Activated T-cell treated with anti-CD3 and anti-CD28 coated beads for 48 hours (primary cell): ENCODE data around the gene TRAF6.
"Not testable (repeated sequence)": the region's sequence is repeated elsewhere in the genome, so short reads cannot be mapped to it uniquely, and the experiment has no call there.

Experiments
- DNase-seq: peaks from one replicate; pipeline ENCODE4 v3.0.0-alpha.2; 2020; ENCODE audit warnings: low read depth

TRAF6 gene

DNA sequence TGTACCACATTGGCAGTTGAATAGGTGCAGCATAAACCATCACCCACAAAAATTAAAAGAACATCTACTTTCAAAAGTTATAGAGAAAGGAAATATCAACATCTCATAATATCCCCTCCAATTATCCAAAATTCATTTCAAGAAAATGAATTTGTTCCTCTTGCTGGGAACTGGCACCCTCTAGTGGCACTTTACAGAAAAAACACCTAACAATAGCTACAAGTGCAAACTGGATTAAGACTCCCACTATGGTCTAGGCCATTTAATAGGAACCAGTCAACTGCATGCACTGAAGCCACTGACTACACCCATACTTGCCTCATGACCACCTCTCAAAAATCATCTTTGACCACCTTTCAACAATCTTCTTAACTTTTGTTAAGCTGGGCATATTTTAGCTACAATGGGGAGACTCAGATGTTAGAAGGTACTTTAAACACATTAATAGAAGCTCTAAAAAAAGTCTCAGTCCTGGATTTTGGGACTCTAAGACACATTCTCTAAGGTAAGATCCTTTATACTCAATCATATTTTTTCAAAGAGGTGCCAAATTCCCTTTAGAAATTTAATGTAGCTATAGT lies 17.3 kb downstream of the TRAF6 start:
- DNase-seq, result no peak

GRCh38 chr11:36490026-36490806 lies 19.9 kb downstream of the TRAF6 start:
- DNase-seq, result no peak

- DNase-seq, result no peak
Observed at GRCh38 chr11:36488096-36488495, 22.0 kb downstream of the TRAF6 start.

- DNase-seq, result no peak
Observed at GRCh38 chr11:36487619-36488018, 22.5 kb downstream of the TRAF6 start.

- DNase-seq, result no peak
Observed at GRCh38 chr11:36485298-36486002, 24.6 kb downstream of the TRAF6 start.

DNA sequence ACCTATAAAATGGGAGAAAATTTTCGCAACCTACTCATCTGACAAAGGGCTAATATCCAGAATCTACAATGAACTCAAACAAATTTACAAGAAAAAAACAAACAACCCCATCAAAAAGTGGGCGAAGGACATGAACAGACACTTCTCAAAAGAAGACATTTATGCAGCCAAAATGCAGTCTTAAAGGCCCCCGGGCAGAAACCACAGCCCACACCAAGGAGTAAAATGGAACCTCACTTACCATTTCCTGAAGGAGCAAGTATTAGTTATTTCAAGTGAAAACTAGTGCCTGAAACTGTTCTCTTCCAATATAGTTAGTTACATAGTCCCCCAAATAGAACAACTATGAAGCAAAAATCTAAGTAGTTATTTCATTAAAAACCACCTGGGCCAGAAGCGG lies 27.0 kb downstream of the TRAF6 start:
- not testable (repeated sequence) for DNase-seq

DNA sequence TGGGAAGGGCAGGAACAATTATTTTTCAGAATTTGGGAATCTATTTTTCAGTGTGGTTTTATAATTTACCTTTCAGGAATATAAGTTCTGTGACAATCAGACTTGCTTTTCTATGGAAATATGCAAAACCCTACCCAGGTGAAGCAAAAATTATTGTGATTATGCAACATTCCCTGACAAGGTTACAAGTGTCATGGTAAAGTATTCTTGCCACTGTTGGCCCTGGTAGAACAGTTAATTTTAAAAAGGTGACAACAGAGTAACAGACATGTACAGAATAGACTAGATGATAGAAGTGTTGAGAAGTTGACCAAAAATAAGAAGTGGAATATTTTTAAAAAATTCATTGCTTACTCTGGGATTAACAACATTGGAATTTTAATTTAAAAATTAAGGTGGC lies 29.2 kb downstream of the TRAF6 start:
- DNase-seq, result no peak

DNA sequence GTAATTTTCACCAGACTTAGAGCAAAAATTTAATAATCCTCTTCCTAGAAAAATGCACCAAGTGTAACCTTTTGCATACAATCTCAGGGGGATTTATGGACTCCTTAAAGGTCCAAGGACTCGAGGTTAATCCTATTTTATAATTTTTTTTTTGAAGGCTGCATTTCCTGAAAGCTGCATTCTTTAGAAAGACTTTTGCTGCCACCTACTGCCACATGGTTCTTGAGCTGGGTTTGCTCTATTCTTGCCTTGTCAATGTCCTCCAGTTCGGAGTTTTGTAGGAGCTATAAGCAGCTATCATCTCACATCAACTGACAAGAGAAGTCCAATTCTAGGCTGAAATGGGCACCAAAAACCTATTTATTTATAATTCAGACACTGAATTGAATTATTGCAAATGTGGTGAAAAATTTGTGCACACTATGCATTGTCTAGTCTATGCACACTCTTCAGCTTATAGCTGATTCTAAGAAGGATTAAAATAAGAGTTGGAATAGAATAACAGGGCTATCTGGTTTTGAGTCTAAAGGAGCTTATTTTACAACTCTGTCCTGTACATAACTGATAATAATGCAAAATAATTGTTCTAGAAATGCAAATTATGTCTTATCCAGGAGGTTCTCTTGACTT lies 31.3 kb downstream of the TRAF6 start:
- no peak for DNase-seq

DNA sequence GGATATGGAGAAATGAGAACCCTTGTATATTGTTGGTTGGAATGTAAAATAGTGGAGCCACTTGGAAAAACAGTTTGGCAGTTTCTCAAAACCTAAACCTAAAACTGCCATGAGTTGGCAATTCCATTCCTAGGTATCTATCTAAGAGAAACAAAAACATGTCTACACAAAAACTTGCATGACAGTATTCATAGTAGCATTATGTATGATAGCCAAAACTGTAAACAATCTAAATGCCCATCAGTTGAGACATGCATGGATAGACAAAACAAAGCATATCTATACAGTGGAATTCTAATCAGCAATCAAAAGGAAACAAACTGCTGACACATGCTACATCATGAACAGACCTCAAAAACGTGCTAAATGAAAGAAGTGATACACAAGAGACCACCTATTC lies 34.9 kb downstream of the TRAF6 start:
- no peak for DNase-seq

GRCh38 chr11:36471577-36471976 lies 38.5 kb downstream of the TRAF6 start:
- DNase-seq, result no peak

DNA sequence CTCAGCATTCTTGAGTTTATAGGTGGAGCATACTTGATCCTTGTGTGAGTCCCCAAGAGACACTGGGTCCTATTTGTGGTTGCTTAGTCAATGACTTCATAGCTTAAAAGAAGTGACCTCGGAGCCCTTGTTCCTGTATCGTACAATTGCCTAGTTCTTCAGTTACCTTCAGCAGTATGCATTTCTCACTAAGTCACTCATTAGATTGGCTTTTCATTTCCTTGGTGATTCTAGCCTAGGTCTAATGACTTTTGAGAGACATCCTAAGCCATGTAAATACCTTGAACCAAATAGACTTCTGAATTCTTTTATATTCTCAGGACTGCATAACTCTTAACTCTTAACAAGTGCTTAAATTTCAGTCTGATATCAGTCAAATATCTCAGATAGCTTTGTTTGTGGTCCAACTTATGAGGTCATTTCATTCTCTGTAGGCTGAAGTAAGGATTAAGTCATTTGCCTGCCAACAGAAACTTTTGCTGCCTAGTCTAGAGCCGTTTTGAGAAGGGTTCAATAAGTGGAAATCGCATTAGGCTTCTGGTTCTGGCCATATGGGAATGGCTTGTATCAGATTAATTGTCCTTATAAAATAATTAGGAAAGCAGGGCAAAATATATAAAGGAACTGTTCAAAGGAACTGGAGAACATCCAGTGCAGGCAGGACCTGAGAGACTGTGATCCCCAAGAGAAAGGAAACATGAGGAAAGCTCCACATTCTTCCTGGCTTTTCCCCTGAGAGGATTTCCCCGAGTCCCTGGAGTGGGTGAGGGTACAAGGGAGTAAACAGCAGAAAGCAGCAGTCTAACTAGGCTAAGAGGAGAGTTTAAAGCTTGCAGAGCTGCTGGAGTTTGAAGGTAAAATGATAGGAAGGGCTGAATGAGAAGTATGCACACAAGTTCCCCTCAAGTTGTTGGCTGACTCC lies 39.9 kb downstream of the TRAF6 start:
- DNase-seq, result no peak

DNA sequence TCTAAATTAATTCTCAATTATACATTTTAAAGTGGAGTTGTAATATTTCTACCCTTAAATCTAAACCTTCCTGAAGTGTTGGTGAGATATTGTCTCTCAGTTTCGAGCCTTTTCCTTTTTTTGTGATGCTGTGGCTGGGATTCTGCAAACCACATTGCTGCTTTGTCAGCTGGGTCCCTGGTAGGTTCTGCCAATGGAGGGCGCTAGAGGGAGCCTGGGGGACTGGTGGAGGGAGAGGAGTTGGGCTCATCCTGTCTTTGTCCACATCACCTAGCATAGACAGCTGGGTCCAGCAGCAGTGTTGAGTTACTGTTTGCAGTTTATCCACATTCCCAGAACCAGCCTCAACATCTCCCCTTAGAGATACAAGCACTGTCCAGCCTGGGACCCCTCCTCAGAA lies 41.0 kb downstream of the TRAF6 start:
- DNase-seq, result peak; percentile 21

DNA sequence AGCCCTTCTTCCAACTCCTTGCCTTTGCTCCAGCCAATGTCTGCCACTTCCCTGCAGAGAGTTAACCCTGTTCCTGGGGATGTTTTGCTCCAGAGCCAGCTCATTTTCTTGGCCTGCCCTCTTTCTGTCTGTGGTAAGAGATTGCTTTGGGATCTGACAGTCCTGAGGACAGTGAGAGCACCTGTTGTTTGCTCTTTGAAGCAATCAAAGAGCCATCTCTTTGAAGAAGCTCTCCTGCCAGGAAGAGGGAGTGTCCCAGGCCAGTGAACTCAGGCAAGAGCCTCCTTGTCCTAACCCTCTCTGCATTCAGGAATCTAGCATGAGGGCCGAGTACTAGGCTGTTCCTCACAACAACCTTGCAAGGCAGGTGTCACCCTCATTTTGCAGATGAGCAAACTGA lies 42.2 kb downstream of the TRAF6 start:
- DNase-seq, result no peak

GRCh38 chr11:36467012-36467411 lies 43.1 kb downstream of the TRAF6 start:
- no peak for DNase-seq

GRCh38 chr11:36465449-36466163 lies 44.5 kb downstream of the TRAF6 start:
- DNase-seq, result no peak

- DNase-seq, result no peak
Observed at GRCh38 chr11:36464720-36465119, 45.4 kb downstream of the TRAF6 start.

DNA sequence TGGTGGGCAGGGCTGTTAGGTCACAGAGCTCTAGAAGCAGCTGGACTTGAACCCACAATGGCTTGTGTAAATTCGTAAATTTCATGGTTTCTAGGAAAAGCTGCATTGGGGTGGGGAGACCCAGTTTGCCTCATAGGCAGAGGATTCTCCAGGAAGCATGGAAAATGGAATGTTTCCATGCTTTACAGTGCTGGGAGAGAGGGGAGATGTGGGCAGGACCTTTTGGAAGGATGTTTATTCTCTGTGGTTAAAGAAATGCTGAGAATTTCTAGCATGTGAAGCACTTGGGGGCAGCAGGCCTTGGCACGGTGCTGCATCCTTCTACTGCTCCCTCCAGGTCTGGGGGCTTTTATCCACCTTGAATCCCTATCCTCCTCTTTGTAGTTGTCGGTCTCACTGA lies 46.3 kb downstream of the TRAF6 start:
- DNase-seq, result no peak

- no peak for DNase-seq
Observed at GRCh38 chr11:36462321-36462720, 47.8 kb downstream of the TRAF6 start.

- no peak for DNase-seq
Observed at GRCh38 chr11:36460220-36460619, 49.9 kb downstream of the TRAF6 start.

DNA sequence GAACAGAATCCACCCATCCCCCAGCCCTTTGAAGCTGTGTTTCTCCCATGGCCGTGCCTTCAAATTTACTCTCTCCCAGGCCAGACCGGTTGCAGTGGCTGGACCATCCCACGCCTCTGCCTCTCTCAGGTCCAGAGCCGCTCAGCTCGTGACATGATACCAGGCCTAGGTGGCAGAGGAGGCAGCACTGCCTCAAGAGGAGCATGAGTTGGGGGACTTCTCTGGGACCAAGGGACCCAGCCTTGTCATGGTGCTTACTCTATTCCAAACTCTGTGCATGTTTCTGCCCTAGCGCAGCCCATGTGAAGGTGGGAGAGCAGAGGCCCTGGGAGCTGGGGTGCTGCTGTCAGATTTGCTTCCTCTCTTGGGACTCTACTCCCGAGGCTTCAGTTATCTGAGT lies 51.0 kb downstream of the TRAF6 start:
- no peak for DNase-seq
